IPS-15b (cell line): Measurements from ENCODE around the gene FARP2.

Experiments used
- H3K27me3 ChIP-seq: one replicate; pipeline ENCODE4 v1.6.1; 2013; ENCODE audit warnings: low read length; ENCODE audit not compliant: control insufficient read depth, insufficient read depth
- H3K36me3 ChIP-seq: one replicate; pipeline ENCODE4 v1.6.1; 2013; ENCODE audit warnings: low read length; ENCODE audit not compliant: control insufficient read depth, insufficient read depth
- H3K4me1 ChIP-seq: one replicate; pipeline ENCODE4 v1.6.1; 2013; ENCODE audit warnings: mild to moderate bottlenecking, low read length; ENCODE audit not compliant: control insufficient read depth, insufficient read depth
- H3K4me3 ChIP-seq: one replicate; pipeline ENCODE4 v1.5.1; 2013; ENCODE audit warnings: low read depth, low read length
- H3K9ac ChIP-seq: one replicate; pipeline ENCODE4 v1.6.1; 2013; ENCODE audit warnings: low read depth, mild to moderate bottlenecking, low read length
- H3K9me3 ChIP-seq: one replicate; pipeline ENCODE4 v1.6.1; 2013; ENCODE audit warnings: mild to moderate bottlenecking, low read length; ENCODE audit not compliant: control insufficient read depth, insufficient read depth

Gene FARP2

GRCh38 chr2:241467777-241468475 lies 111.8 kb downstream of the FARP2 start:
- H3K4me3 ChIP-seq = no peak overlapping the region
- peaks cover 4% of the 10 kb centered on the region for H3K36me3 ChIP-seq
- H3K9ac ChIP-seq = no peak overlapping the region
- H3K27me3 ChIP-seq = no peaks in the 10 kb centered on the region
- no peaks in the 10 kb centered on the region for H3K9me3 ChIP-seq
- H3K4me1 ChIP-seq = no peaks in the 10 kb centered on the region

- no peak overlapping the region for H3K4me3 ChIP-seq
- no peaks in the 10 kb centered on the region for H3K27me3 ChIP-seq
- H3K4me1 ChIP-seq = no peaks in the 10 kb centered on the region
- H3K9ac ChIP-seq = no peak overlapping the region
- no peaks in the 10 kb centered on the region for H3K9me3 ChIP-seq
- peaks cover 4% of the 10 kb centered on the region for H3K36me3 ChIP-seq
Observed at GRCh38 chr2:241468476-241468781, 112.3 kb downstream of the FARP2 start.

GRCh38 chr2:241469746-241470145 lies 113.7 kb downstream of the FARP2 start:
- H3K27me3 ChIP-seq = no peaks in the 10 kb centered on the region
- no peak overlapping the region for H3K4me3 ChIP-seq
- no peaks in the 10 kb centered on the region for H3K9me3 ChIP-seq
- no peak overlapping the region for H3K9ac ChIP-seq
- H3K36me3 ChIP-seq = peaks cover 4% of the 10 kb centered on the region
- H3K4me1 ChIP-seq = no peaks in the 10 kb centered on the region

GRCh38 chr2:241473399-241473798 lies 117.3 kb downstream of the FARP2 start:
- H3K36me3 ChIP-seq = peaks cover 4% of the 10 kb centered on the region
- H3K4me1 ChIP-seq = no peaks in the 10 kb centered on the region
- H3K9me3 ChIP-seq = no peaks in the 10 kb centered on the region
- H3K27me3 ChIP-seq = no peaks in the 10 kb centered on the region
- no peak overlapping the region for H3K9ac ChIP-seq
- no peak overlapping the region for H3K4me3 ChIP-seq

- Histone ChIP-seq H3K27me3 (no peaks in the 10 kb centered on the region), H3K4me3 (no peak overlapping the region), H3K9me3 (no peaks in the 10 kb centered on the region), H3K4me1 (no peaks in the 10 kb centered on the region), H3K9ac (no peak overlapping the region), H3K36me3 (peaks cover 4% of the 10 kb centered on the region)
Observed at GRCh38 chr2:241475267-241475666, 119.2 kb downstream of the FARP2 start.

GRCh38 chr2:241478166-241478565 lies 122.1 kb downstream of the FARP2 start:
- Histone ChIP-seq H3K36me3 (no peaks in the 10 kb centered on the region), H3K4me3 (no peak overlapping the region), H3K27me3 (no peaks in the 10 kb centered on the region), H3K9ac (no peak overlapping the region), H3K9me3 (no peaks in the 10 kb centered on the region), H3K4me1 (no peaks in the 10 kb centered on the region)

GRCh38 chr2:241479026-241479898 lies 123.2 kb downstream of the FARP2 start:
- Histone ChIP-seq H3K36me3 (no peaks in the 10 kb centered on the region), H3K4me1 (no peaks in the 10 kb centered on the region), H3K9ac (no peak overlapping the region), H3K9me3 (no peaks in the 10 kb centered on the region), H3K27me3 (no peaks in the 10 kb centered on the region), H3K4me3 (no peak overlapping the region)

- no peaks in the 10 kb centered on the region for H3K36me3 ChIP-seq
- no peak overlapping the region for H3K4me3 ChIP-seq
- H3K27me3 ChIP-seq = no peaks in the 10 kb centered on the region
- H3K9me3 ChIP-seq = no peaks in the 10 kb centered on the region
- no peak overlapping the region for H3K9ac ChIP-seq
- H3K4me1 ChIP-seq = no peaks in the 10 kb centered on the region
Observed at GRCh38 chr2:241481687-241482086, 125.6 kb downstream of the FARP2 start.

- Histone ChIP-seq H3K9me3 (no peaks in the 10 kb centered on the region), H3K27me3 (no peaks in the 10 kb centered on the region), H3K9ac (no peak overlapping the region), H3K4me3 (no peak overlapping the region), H3K4me1 (no peaks in the 10 kb centered on the region), H3K36me3 (no peaks in the 10 kb centered on the region)
Observed at GRCh38 chr2:241482126-241482955, 126.3 kb downstream of the FARP2 start.

GRCh38 chr2:241483305-241483704 lies 127.2 kb downstream of the FARP2 start:
- H3K4me1 ChIP-seq = no peaks in the 10 kb centered on the region
- H3K27me3 ChIP-seq = no peaks in the 10 kb centered on the region
- no peaks in the 10 kb centered on the region for H3K9me3 ChIP-seq
- H3K4me3 ChIP-seq = no peak overlapping the region
- H3K9ac ChIP-seq = no peak overlapping the region
- H3K36me3 ChIP-seq = no peaks in the 10 kb centered on the region

GRCh38 chr2:241485172-241485911 lies 129.3 kb downstream of the FARP2 start:
- Histone ChIP-seq H3K4me3 (no peak overlapping the region), H3K9ac (no peak overlapping the region), H3K4me1 (no peaks in the 10 kb centered on the region), H3K36me3 (no peaks in the 10 kb centered on the region), H3K9me3 (no peaks in the 10 kb centered on the region), H3K27me3 (no peaks in the 10 kb centered on the region)
